Epithelial cell of proximal tubule (primary cell): Measurements from ENCODE around the gene GALNT2. TPM values are rescaled to one million over a fixed set of nuclear protein-coding genes. Genes with fewer than 3 reads are reported as not detected.

Experiments
- DNase-seq: peaks from one replicate; pipeline ENCODE4 v3.0.0-alpha.2; 2011; ENCODE audit warnings: low read depth
- H3K4me3 ChIP-seq: 2 replicates; pipeline ENCODE4 v1.5.1; 2011; ENCODE audit warnings: low read depth, mild to moderate bottlenecking, low read length
- total RNA-seq: library from RNA; depleted of rRNA; stranded (reverse); fragments of >200 nt; gene quantifications from 2 replicates; pipeline ENCODE4 v1.2.3, GENCODE V29; 2015
- TF ChIP-seq, protein P1 (sequence below): conservative IDR thresholded peaks from 2 replicates; pipeline ENCODE4 v1.5.1; 2012; ENCODE audit warnings: low read depth, mild to moderate bottlenecking, low read length

GALNT2 gene
- total RNA-seq, 1 donor from 2014 or later: 52.1 TPM

DNA sequence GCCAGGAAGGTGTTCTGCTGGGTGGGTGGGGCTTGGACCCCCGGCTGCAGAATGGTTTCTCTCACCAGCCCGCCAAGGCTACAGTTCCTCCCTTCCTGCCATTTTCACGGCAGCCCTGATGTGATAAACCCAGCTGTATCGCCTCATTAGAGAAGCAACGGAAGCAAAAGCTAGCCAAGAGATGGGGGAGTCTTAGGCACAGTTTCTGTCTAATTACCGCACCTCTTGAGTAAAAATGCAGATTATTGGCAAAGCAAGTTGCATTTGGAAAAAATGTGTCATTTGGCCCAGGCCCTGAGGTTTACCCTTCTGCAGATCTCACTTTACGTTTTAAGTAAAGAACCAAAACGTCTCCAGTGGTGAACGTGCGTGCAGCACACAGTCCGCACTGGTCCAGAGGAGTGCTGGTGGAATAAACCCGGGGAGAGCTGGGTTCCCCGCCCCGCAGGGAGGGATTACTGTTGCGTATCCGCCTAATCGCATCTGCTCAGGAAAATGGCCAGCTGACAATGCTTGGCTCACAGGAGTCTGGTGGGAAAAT, 109.9 kb downstream of the GALNT2 start:
- no peak for DNase-seq
- TF ChIP-seq, protein P1, sequence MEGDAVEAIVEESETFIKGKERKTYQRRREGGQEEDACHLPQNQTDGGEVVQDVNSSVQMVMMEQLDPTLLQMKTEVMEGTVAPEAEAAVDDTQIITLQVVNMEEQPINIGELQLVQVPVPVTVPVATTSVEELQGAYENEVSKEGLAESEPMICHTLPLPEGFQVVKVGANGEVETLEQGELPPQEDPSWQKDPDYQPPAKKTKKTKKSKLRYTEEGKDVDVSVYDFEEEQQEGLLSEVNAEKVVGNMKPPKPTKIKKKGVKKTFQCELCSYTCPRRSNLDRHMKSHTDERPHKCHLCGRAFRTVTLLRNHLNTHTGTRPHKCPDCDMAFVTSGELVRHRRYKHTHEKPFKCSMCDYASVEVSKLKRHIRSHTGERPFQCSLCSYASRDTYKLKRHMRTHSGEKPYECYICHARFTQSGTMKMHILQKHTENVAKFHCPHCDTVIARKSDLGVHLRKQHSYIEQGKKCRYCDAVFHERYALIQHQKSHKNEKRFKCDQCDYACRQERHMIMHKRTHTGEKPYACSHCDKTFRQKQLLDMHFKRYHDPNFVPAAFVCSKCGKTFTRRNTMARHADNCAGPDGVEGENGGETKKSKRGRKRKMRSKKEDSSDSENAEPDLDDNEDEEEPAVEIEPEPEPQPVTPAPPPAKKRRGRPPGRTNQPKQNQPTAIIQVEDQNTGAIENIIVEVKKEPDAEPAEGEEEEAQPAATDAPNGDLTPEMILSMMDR: no peak
- no peak overlapping the region for H3K4me3 ChIP-seq

GRCh38 chr1:230179249-230179648, 112.2 kb downstream of the GALNT2 start:
- DNase-seq: no peak
- H3K4me3 ChIP-seq: no peak overlapping the region

DNA sequence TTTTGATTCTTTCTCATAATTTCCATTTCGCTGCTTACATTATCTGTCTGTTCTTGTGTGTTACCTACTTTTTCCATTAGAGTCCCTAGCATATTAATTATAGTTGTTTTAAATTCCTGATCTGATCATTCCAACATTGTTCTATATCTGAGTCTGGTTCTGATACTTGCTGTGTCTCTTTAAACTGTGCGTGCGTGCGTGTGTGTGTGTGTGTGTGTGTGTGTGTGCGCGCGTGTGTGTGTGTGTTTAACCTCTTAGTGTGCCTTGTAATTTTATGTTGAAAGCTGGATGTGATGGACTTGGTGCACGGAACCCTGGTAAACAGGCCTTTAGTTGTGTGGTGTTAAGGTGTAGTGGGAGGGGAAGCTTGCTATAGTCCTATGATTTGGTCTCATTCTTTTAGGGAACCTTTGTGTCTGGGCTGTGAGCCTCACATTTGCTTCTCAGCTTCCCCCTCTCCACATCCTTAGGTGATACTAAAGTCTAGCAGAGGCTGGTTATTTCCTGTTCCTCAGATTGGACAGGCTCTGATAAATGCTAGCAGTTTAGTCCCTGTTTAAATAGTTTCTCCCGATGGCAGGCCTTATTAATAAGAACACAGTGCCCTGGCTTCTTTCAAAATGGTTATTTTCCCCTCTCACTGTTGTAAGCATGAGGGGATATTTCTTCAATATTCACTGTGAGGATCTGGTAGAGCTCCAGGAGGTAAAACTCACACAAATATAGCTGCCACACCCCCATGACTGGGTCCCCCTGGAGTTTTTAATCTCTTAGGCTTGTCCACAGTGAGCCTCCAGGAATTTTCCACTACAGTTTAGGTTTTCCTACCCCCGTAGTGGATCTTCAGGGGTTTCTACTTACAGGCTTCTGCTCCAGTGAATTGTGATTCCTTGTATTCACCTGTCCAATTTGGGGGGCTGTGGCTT, 118.3 kb downstream of the GALNT2 start:
- DNase-seq: no peak
- TF ChIP-seq, protein P1: no peak
- no peak overlapping the region for H3K4me3 ChIP-seq

More at GRCh38 chr1:230179249-230179648, 112.2 kb downstream of the GALNT2 start:
- TF ChIP-seq, protein P1: no peak

GRCh38 chr1:230186003-230186863, 119.2 kb downstream of the GALNT2 start:
- H3K4me3 ChIP-seq: no peak overlapping the region
- TF ChIP-seq, protein P1: no peak
- peak; percentile 10 for DNase-seq

DNA sequence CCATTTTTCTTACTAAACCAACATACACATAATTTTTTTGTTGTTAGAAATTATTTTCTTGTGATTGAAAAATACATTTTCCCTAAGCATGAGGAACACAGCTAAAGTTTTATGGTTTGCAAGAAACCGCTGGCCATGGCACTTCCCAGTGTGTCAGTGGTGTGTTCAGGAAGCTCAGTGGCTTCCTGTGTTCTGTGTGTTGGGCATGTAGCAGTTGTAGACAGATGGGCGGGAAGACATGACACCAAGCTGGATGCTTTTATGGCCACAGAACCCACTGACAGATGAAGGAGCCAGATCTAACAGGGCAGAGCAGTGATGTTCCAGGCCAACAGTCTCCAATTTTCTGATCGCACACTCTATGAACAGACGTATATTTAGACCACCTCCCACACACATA, 119.8 kb downstream of the GALNT2 start:
- H3K4me3 ChIP-seq: no peak overlapping the region
- DNase-seq: no peak
- TF ChIP-seq, protein P1: no peak

GRCh38 chr1:230187290-230187689, 120.3 kb downstream of the GALNT2 start:
- no peak overlapping the region for H3K4me3 ChIP-seq
- DNase-seq: no peak
- TF ChIP-seq, protein P1: no peak
